ENCODE results near the gene CRISP1.

- TF ChIP-seq CTCF (IDR thresholded peaks at IDR 0.05) (no peak), POLR2A (IDR thresholded peaks at IDR 0.05) (no peak)
Observed at GRCh38 chr6:49847014-49847413, 19.3 kb downstream of the CRISP1 start.
